GM11168 (cell line): ENCODE data around the gene RUFY2.

Source experiments
- in situ Hi-C: fragments of 300-500 bp; cut with MboI; formaldehyde crosslinking; loops from one replicate; pipeline ENCODE4 v1.12.0; 2022; ENCODE audit warnings: low sequenced_read_pairs; ENCODE audit not compliant: unreplicated experiment

The RUFY2 gene

DNA sequence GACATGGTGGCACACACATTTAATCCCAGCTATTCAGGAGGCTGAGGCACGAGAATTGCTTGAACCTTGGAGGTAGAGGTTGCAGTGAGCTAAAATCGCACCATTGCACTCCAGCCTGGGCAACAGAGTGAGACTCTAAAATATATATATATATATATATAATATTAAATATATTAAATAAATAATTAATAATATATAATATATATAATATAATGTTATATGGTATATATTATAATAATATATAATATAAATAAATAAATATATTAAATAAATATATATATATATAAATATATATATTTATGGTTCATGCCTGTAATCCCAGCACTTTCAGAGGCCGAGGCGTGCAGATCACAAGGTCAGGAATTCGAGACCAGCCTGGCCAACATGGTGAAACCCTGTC is 40.5 kb downstream of the RUFY2 start:
- in situ Hi-C loops = no loop called here

DNA sequence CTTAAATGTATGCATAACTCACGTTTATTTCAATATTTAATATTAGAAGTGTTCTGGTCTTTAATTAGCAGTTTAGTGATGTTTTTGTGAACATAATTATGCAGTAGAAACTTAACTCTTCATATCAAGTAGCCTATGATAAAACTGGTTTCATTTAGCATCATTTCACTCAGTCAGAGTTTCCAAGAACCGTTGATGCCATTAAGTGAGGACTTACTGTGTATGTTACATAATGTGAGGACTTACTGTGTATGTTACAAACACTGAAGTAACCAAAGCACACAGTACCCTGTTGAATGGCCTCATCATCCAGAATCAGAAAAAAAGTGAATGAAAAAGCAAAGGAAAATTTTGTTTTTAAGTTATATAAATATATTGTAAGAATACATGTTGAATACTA is 41.5 kb downstream of the RUFY2 start:
- in situ Hi-C loops = no loop called here

DNA sequence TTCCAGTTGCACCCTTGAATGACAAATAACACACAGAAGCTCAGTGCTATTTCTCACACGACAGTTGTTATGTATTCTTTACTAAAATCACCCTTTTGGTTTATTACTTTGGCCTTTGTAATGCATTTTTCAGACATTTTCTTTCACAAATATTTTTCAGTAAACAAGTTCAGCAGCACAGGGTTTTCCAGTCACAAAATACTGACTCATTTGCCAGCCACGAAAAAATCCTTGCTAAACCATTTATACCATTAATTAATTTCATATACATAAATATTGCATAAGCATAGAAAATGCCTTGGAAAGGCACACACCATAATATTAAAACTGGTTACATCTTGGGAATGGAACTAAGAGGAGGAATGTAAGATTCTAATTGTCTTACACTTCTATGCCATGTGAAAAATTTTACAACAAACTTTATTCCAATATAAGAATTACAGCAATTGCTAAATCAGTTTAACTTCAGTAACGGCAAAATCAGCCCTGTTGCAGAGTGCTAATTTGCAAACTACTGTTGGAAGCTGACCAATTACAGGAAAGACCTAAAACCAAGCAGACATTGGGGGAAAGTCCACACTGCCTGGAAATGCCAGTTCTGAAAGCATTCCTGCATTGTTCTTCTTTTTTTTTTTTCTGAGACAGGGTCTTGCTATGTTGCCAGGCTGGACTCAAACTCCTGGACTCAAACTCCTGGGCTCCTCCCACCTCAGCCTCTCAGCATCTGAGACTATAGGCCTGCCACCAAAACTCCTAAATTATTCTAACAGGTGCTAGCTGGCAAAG is 42.8 kb downstream of the RUFY2 start:
- in situ Hi-C loops = no loop called here

DNA sequence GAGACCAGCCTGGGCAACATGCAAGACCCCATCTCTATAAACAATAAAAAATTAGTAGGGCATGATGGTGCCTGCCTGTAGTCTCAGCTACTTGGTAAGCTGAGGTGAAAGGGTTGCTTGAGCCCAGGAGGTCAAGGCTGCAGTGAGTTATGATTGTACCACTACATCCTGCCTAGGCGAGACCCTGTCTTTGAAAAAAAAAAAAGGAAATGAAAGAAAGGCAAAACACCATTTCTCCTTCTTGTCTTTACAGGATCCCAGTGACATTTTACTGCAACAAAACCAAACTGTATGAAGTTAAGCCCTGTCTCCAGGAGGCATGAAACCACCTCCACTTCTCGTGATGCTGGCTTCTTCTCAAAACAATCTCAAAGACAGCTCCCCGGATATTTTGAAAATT is 44.5 kb downstream of the RUFY2 start:
- in situ Hi-C loops = no loop called here

DNA sequence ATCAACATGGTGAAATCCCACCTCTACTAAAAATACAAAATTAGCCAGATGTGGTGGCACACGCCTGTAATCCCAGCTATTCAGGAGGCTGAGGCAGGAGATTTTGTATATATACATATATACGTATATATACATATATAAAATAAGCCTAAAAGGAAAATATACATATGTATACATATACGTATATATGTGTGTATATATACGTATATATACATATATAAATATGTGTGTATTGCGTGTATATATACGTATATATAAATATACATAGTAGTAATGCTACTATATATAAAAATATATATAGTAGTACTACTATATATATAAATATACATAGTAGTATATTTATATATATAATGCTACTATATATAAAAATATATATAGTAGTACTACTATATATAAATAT is 47.9 kb downstream of the RUFY2 start:
- in situ Hi-C loops = no loop called here

DNA sequence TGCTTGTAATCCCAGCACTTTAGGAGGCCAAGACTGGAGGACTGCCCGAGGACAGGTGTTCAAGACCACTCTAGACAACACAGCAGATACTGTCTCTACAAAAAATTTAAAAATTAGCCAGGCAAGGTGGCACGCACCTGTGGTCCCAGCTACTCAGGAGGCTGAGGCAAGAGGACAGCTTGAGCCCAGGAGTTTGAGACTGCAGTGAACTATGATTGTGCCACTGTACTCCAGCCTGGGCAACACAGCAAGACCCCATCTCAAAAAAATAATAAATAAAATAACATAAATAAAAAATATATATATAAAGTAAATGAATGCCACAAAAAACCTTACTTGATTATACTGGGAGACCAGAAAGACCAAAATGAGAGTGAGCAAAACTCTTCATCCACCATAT is 53.5 kb downstream of the RUFY2 start:
- in situ Hi-C loops = no loop called here

DNA sequence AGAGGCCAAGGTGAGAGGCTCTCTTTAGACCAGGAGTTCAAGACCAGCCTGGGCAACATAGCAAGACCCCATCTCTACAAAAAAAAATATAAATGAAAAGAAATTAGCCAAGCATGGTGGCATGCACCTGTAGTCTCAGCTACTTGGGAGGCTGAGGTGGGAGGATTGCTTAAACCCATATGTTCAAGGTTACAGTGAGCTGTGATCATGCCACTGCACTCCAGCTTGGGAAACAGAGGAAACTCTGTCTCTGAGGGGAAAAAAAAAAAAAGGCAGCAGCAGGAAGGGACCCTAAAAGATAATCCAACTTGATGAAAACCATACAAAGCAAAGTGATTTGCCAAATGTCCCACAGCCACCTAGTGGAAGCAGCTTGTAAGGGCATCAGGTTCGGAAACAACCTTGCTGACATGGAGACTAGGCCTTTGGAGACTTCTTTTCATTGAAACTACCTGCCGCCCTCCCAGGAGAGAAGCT is 58.8 kb downstream of the RUFY2 start:
- in situ Hi-C loops = no loop called here

DNA sequence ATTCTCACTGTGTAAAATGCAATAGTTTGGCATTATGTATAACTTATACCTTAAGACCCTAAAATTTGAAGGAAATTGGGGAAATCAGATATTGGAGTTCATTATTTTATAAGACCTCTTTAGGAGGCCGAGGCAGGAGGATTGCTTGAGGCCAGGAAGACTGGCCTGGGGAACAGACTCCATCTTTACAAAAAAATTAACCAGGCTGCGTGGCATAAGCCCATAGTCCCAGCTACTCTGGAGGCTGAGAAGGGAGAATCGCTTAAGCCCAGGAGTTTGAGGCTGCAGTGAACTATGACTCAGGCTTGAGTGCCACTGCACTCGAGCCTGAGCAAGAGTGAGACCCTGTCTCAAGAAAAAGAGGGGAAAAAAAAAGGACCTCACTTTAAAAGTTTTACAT is 60.3 kb downstream of the RUFY2 start:
- in situ Hi-C loops = no loop called here

DNA sequence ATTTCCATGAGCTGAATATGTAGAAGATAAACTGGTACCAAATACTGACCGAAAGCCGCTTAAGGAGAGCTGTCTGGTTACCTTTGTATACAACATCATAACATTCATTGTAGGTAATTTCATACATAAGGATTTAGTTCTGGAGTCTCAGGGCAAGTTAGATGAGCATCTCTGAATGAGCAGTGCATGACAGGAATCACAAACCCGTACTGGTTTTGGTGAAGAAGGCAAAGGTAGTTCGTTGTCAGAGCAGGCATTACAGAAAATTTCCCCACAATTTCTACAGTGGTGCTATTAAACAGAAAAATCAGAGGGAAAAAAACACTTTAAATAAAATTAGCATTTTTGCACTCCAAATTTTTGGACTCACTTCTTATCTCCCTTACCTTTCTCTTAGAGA is 61.5 kb downstream of the RUFY2 start:
- in situ Hi-C loops = no loop called here

DNA sequence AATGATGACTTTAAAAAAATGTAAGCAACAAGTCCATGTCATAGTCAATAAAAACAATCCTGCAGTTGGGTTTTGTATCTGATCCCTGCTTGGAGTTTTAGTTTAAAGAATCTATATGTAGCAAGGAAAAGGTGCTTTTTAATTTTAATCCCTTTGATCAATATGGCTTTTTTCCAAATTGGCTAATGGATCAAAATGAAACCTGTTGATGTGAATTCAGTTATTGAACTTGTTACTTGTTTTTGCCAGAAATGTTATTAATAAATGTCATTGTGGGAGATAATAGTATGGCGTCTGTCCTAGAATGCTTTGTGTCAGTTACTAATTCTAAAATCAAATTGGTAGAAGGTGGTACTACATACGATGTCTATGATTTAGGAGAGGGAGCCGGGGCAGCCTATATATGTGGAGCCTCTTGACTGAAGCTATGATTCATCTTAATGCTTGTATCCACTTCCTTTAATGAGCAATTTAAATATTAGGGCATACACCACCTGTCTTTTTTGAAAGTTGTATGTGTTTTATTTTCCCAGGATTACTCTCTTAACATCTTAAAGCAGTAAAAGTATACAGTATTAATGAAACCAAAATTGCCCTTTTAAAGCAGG is 64.1 kb downstream of the RUFY2 start:
- in situ Hi-C loops = no loop called here

DNA sequence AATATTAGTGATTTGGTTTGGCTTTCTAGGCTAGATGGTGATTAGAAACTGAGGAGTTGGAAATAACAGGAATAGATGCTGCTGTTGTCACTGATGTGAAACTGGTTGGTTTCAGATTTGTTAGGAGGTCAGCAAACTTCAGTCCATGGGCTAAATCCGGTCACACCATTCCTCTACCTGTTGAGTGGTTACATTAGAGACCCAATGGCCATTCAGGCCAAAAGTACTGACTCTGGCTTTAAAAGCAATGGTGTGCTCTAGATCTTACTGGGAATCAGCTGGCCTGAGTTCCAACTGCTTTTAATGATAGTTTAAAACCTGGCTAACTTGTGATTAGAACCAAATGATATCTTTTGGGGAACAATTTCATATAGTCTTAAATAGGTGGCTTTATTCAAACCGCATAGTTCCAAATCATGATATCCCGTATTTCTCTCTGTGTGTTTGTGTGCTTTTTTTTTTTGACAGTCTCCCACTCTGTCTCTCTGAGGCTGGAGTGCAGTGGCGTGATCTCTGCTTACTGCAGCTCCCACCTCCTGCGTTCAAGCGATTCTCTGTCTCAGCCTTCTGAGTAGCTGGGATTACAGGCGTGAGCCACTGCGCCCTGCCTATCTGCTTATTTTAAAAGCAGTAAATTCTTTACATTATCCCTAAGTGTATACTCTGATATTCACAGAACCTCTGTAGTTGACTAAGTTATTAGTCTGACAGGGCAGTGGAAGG is 66.6 kb downstream of the RUFY2 start:
- in situ Hi-C loops = no loop called here

DNA sequence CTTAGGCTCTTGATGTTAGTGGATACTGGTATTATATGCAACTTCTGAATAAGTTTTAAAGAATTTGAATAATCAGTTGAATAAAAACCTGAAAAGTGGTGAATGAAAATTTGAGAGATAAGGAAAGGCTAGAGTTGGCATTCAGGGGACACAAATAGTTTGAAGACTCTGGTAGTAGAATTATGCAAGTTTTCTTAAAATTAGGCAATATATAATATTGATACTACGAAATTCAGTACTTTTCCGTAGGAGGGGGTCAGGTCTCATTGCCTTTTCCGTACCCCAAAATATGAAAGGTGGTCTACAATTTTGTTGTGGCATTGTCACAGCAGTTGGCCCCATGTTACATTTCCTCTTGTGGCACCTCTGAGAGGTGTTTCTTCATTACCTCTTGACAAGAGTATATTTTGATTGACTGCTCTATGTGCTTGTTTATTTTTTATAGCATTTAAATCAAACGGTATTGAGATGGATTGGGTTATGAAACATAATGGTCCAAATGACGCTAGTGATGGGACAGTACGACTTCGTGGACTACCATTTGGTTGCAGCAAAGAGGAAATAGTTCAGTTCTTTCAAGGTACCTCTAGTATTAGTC is 70.2 kb downstream of the RUFY2 start:
- in situ Hi-C loops = no loop called here

DNA sequence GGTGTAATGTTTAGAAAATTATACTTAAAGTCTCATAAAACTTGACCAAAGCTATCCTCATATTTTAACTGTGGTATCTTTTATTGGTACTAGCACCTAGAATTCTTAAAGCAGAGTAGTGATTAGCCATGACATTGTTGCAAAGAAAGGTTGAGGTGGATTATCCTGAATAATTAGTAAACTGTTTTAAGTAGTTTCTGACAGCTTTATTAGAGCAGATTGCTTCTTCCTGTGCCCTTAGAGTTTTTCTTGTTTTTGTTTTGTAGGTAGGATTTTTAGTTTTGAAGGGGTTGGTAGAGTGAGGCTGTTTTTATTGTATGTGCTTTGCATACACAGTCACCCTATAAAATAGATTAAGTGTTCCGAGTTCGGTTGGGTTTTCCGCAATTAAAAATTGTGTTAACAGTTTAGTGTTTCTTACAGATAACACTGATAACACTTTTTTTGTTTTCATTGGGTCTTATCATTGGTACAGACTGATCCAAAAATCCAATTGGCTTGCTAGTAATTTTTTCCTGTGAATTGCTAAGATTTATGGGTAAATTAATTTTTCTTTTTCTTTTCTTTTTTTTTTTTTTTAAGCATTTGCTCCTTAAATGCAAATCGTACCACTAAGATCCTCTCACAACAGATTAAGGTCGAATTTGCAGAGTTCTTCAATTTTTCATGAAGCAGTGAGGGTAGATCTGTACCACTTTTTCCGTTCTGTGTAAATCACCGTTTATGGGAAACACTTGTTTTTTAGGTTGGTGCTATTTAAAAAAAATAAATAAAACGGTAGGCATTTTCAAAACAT is 72.2 kb downstream of the RUFY2 start:
- in situ Hi-C loops = no loop called here

DNA sequence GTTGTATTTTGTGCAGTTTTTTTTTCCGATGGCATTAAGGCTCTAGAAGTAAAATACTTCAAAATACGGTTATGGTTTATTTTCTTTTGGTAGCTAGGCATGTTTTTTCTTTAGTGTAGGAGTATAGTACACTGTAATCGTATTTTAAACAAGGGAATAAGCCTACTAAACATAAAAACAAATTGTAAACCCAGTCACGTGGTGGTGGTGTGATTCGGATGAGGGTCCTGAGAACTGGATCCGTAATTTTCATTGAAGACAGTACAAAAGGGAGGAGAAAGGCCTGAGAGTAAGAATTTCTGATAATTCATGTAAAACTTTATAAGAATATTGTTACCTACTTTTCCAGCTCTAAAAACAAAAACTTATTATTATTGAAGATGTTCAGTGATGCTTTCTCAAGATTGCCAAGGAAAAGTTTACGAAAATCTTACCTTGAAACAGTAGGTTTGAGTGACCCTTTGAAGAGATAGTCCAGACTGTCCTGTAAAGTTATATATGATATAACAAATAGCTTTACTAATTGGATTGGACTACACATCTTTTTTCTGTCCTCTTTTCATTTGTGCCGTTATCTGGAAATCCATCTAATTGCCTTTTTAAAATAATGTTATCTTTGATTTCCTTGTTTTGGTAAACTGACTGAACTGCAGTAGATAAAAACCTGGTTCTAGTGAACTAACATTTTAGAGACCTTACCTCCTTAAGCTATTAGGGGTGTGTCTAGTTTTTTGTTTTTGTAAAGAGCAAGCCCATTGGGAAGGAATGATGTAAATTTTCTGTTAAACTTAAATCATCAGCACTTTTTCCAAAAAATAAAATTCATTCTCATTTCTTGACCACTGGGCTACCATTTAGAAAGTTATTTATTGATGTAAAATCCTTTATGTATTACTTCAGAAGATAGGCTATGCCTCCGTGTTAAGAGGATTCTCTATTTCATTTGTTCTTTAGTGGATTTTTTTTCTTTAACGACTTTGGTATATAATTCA is 73.3 kb downstream of the RUFY2 start:
- in situ Hi-C loops = no loop called here

DNA sequence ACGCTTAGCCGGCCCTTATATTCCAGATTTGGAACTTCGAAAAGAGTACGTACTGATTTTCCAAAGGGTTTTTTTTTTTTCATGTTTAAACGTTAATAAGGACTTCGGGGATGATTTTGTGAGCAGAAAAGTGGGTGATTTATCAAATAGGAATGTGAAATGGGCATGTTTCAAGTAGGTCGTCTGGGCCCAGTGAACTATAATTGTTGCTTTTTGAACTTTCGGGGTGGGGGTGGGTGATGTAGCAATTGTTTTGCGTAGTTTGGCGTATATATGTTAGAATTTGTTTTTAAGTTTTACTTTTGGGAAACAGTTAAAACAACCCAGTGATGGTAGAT is 74.0 kb downstream of the RUFY2 start:
- in situ Hi-C loops = no loop called here

DNA sequence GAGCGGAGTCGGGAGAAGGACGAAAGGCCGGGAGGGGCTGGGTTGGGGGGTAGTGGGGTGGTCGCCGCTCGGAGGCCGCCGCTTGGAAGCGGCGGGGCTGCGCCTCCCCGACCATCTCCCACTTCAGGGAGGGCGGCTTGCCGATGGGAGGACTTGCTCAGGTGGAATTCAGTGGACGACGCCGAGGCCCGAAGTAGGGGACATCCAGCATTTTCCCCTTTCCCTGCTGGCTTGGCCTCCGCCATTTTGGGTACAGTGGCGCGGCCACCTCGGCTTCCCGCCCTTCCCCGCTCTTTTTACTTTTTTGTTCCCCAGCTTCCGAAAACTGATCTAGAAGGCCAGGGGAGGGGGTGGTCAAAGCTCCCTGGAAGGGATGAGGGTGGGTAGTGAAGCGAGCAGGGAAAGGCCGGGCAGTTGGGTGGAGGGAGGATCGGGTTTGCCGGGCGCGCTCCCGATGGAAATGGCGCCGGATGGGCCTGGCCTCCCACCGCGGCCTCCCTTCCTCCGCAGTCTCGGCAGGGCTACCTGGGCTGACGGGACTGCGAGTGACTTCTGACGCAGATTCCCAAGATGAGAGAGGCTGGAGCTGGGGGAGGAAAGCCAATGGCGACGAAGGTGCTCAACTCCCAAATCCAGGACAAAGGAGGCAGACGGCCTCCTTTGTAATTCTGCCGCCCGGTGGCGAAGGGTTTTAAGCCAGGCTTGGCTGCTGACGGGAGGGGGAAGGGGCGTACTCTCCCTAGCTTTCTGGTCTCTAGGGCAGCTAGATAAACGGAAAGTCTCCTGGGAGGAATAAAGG is 74.6 kb downstream of the RUFY2 start, which contains the start of gene PBLD:
Gene PBLD (minus strand): TSS at position 670 of the 799 bp plus-strand sequence. CDS start 26,084 bp downstream, outside the sequence.
- in situ Hi-C loops = no loop called here

DNA sequence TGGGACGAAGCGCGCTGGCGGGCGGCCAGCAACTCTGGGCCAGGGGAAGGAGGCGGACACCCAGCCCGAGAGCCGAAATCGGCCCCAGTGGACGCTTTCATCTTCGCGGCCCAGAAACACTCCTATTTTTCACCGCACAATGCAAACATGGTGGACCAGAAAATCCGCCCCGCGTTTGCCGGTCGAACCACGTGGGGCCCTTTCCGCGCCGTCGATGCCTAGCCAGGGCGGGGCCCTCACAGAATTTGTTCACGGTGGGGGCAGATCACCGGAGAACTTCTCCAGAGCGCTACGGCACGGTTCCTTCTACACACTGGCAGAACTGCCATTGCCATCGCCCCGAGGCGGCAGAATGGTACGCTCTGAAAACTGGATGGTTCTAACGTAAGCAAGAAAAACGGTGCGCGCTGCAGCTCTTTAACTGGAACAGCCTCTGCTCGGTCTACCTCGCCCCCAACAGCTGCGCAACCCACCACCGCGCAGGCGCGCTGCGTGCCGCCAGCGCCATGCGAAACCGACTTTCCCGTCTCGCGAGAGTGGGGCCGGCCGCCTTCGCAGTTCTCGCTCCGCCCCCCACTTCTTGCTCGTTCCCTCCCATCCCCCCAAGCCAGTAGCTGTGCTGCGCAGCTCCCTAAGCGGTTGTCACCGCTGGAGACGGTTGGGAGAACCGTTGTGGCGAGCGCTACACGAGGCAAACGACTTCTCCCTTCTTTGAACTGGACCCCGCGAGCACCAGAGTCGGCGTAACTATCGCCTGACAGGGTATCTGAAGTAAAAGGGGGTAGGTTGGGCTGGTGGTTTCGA is 75.4 kb downstream of the RUFY2 start, which contains the start of gene HNRNPH3:
Gene HNRNPH3 (plus strand): TSS at position 610 of the 804 bp plus-strand sequence. CDS start 5,158 bp downstream, outside the sequence.
- in situ Hi-C loops = no loop called here
